Neural progenitor cell (in vitro differentiated cells): Measurements from ENCODE around the gene DEXI.
"Not testable (repeated sequence)": the region's sequence is repeated elsewhere in the genome, so short reads cannot be mapped to it uniquely, and the experiment has no call there.

ENCODE experiments used
- EZH2 ChIP-seq: fragments of 200-600 bp; sonication (generic); IDR thresholded peaks from 2 replicates; pipeline ENCODE4 v1.6.1; 2017; ENCODE audit warnings: antibody characterized with exemption, mild to moderate bottlenecking, moderate library complexity
- TF ChIP-seq, protein P1 (sequence below): fragments of 200-600 bp; sonication (generic); IDR thresholded peaks from 2 replicates; pipeline ENCODE4 v1.5.1; 2017; ENCODE audit warnings: antibody characterized with exemption, mild to moderate bottlenecking

DNA sequence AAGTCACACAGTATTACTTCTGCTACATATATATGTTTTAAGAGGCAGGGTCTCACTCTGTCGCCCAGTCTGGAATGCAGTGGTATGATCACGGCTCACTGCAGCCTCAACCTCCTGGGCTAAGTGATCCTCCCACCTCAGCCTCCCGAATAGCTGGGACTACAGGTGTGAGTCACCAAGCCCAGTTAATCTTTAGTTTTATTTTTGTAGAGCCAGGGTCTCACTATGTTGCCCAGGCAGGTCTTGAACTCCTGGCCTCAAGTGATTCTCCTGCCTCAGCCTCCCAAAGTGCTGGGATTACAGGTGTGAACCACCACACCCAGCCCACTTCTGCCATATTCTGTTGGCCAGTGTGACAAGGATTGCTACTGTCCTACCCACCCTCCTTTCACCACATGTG, 17.0 kb downstream of the DEXI start:
- not testable (repeated sequence) for TF ChIP-seq EZH2
- TF ChIP-seq, protein P1, sequence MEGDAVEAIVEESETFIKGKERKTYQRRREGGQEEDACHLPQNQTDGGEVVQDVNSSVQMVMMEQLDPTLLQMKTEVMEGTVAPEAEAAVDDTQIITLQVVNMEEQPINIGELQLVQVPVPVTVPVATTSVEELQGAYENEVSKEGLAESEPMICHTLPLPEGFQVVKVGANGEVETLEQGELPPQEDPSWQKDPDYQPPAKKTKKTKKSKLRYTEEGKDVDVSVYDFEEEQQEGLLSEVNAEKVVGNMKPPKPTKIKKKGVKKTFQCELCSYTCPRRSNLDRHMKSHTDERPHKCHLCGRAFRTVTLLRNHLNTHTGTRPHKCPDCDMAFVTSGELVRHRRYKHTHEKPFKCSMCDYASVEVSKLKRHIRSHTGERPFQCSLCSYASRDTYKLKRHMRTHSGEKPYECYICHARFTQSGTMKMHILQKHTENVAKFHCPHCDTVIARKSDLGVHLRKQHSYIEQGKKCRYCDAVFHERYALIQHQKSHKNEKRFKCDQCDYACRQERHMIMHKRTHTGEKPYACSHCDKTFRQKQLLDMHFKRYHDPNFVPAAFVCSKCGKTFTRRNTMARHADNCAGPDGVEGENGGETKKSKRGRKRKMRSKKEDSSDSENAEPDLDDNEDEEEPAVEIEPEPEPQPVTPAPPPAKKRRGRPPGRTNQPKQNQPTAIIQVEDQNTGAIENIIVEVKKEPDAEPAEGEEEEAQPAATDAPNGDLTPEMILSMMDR = not testable (repeated sequence)
